Endothelial cell of umbilical vein (primary cell): Measurements from ENCODE around the gene ACTL7A. TPM values are rescaled to one million over a fixed set of nuclear protein-coding genes. Genes with fewer than 3 reads are reported as not detected.

Experiments
- BruUV-seq: library from RNA; stranded (reverse); fragments of 400-500 nt; replicated peaks from 2 replicates; lab custom pipeline; 2021; lab: Mats Ljungman, UMichigan
- CTCF ChIA-PET: fragments of 300-600, 350-600 bp; sonication (Branson Sonifier 250); formaldehyde crosslinking; loops from one replicate; lab custom pipeline; 2021; ENCODE audit warnings: antibody characterized with exemption, inconsistent platforms; lab: Charles Lee
- POLR2A ChIA-PET: fragments of 300-600, 350-600 bp; sonication (Branson Sonifier 250); formaldehyde crosslinking; loops from one replicate; lab custom pipeline; 2021; ENCODE audit warnings: antibody characterized with exemption, inconsistent platforms; lab: Charles Lee
- DNase-seq: peaks from one replicate; pipeline ENCODE4 v3.0.0-alpha.2; 2011; ENCODE audit warnings: low read depth, low spot score
- FAIRE-seq: peaks from 2 replicates; lab custom pipeline; 2011; peaks lifted over from hg19 to GRCh38; lab: Jason Lieb, UNC
- H2AFZ ChIP-seq: 2 replicates; pipeline ENCODE4 v1.6.0; 2012; ENCODE audit warnings: low read depth, low read length, control low read depth, inconsistent platforms
- H3K27ac ChIP-seq: 2 replicates; pipeline ENCODE4 v1.5.1; 2011; ENCODE audit warnings: low read depth, mild to moderate bottlenecking, control low read depth, low read length, moderate library complexity; ENCODE audit not compliant: insufficient read depth
- H3K27me3 ChIP-seq, 2 experiments: 2 replicates each; pipeline versions ENCODE4 v1.6.0 to v1.6.1; 2011; ENCODE audit warnings: low read length in 2 of 2, mixed read lengths in 1 of 2; ENCODE audit not compliant: control insufficient read depth in 2 of 2, insufficient read depth in 2 of 2
- H3K36me3 ChIP-seq, 2 experiments: 2 replicates in 1 of 2; 3 replicates in 1 of 2; pipeline ENCODE4 v1.5.1; 2011; ENCODE audit warnings: low read length in 2 of 2, mild to moderate bottlenecking in 1 of 2, moderate library complexity in 1 of 2; ENCODE audit not compliant: control insufficient read depth in 2 of 2, insufficient read depth in 2 of 2; ENCODE audit errors: extremely low read depth in 1 of 2
- H3K4me1 ChIP-seq: 3 replicates; pipeline ENCODE4 v1.5.1; 2011; ENCODE audit warnings: mild to moderate bottlenecking, low read length; ENCODE audit not compliant: control insufficient read depth, insufficient read depth; ENCODE audit errors: extremely low read depth
- H3K4me2 ChIP-seq: 2 replicates; pipeline ENCODE4 v1.6.1; 2011; ENCODE audit warnings: low read length, control low read depth, mixed read lengths; ENCODE audit not compliant: insufficient read depth
- H3K4me3 ChIP-seq, 3 experiments: fragments of 200-600 bp in 1 of 3; sonication (generic), shearing (Covaris generic) in 1 of 3; replicated peaks in 1 of 3; 2 replicates each; pipeline ENCODE4 v1.5.1; 2011 to 2016; ENCODE audit warnings: control low read depth in 3 of 3, low read length in 3 of 3, mild to moderate bottlenecking in 2 of 3, inconsistent platforms in 1 of 3, low read depth in 1 of 3, moderate library complexity in 1 of 3; ENCODE audit not compliant: insufficient read depth in 1 of 3
- H3K79me2 ChIP-seq: 2 replicates; pipeline ENCODE4 v1.6.0; 2012; ENCODE audit warnings: low read length, inconsistent platforms; ENCODE audit not compliant: control insufficient read depth, insufficient read depth
- H3K9ac ChIP-seq: replicated peaks from 2 replicates; pipeline ENCODE3; 2011; ENCODE audit warnings: low read length, control low read depth; ENCODE audit not compliant: insufficient read depth; ENCODE audit errors: extremely low read depth
- H3K9me1 ChIP-seq: replicated peaks from 3 replicates; pipeline ENCODE4 v1.6.0; 2011; ENCODE audit warnings: mild to moderate bottlenecking, low read length; ENCODE audit not compliant: control insufficient read depth, insufficient read depth; ENCODE audit errors: extremely low read depth
- H3K9me3 ChIP-seq: replicated peaks from 2 replicates; pipeline ENCODE4 v1.5.1; 2012; ENCODE audit warnings: low read length, inconsistent platforms; ENCODE audit not compliant: control insufficient read depth, insufficient read depth
- H4K20me1 ChIP-seq: replicated peaks from 2 replicates; pipeline ENCODE3; 2011; ENCODE audit warnings: mild to moderate bottlenecking, low read length; ENCODE audit not compliant: control insufficient read depth, insufficient read depth; ENCODE audit errors: extremely low read depth
- CTCF ChIP-seq, 2 donors: IDR thresholded peaks; 1 replicate in 1 of 2; 2 replicates in 1 of 2; pipeline ENCODE4 v1.5.1; 2011; ENCODE audit warnings: low read length in 2 of 2, mild to moderate bottlenecking in 2 of 2, moderate library complexity in 2 of 2, control low read depth in 1 of 2, inconsistent platforms in 1 of 2, low read depth in 1 of 2; ENCODE audit not compliant: insufficient read depth in 1 of 2; ENCODE audit errors: extremely low read depth in 1 of 2
- EZH2 ChIP-seq: IDR thresholded peaks from 2 replicates; pipeline ENCODE4 v1.6.1; 2012; ENCODE audit warnings: borderline replicate concordance, low read depth, mild to moderate bottlenecking, moderate library complexity, low read length, inconsistent platforms; ENCODE audit not compliant: severe bottlenecking
- FOS ChIP-seq: IDR thresholded peaks from 2 replicates; pipeline ENCODE4 v1.6.1; 2011; ENCODE audit warnings: mild to moderate bottlenecking, low read length, moderate library complexity, borderline replicate concordance; ENCODE audit not compliant: insufficient read depth
- GATA2 ChIP-seq: IDR thresholded peaks from 2 replicates; pipeline ENCODE4 v1.7.0; 2011; ENCODE audit warnings: low read depth, mild to moderate bottlenecking, moderate library complexity, mixed read lengths, low read length; ENCODE audit not compliant: insufficient read length, insufficient read depth
- JUN ChIP-seq: IDR thresholded peaks from 2 replicates; pipeline ENCODE4 v1.6.1; 2011; ENCODE audit warnings: borderline replicate concordance, low read depth; ENCODE audit not compliant: insufficient read length, insufficient read depth
- MAX ChIP-seq: IDR thresholded peaks from 2 replicates; pipeline ENCODE4 v1.6.1; 2011; ENCODE audit not compliant: insufficient read depth, insufficient read length
- MYC ChIP-seq: IDR thresholded peaks from one replicate; pipeline ENCODE4 v1.6.1; 2011; ENCODE audit warnings: mild to moderate bottlenecking, low read depth, low read length
- POLR2A ChIP-seq: IDR thresholded peaks from 2 replicates; pipeline ENCODE4 v1.6.1; 2012; ENCODE audit warnings: low read depth, mild to moderate bottlenecking, control low read depth, low read length
- POLR2AphosphoS5 ChIP-seq: IDR thresholded peaks from 2 replicates; pipeline ENCODE4 v1.6.1; 2012; ENCODE audit warnings: low read depth, mild to moderate bottlenecking, control low read depth, low read length, moderate library complexity; ENCODE audit not compliant: insufficient read depth
- dilution Hi-C: fragments of 300-500 bp; cut with MboI; formaldehyde crosslinking; loops from one replicate; pipeline ENCODE4 v1.15.0; 2019; ENCODE audit warnings: low sequenced_read_pairs; ENCODE audit not compliant: extremely low pct_ligation_motif_present
- intact Hi-C: fragments of 100-400 bp; cut with micrococcal nuclease; formaldehyde crosslinking; loops from one replicate; pipeline ENCODE4 v1.10.0; 2022
- polyA plus RNA-seq, 4 experiments: library from polyadenylated mRNA; depleted of rRNA in 3 of 4; stranded (reverse) in 3 of 4; unstranded in 1 of 4; fragments of >200 nt; gene quantifications; 2 replicates each; pipeline versions ENCODE4 v1.2.1 to v1.2.3, GENCODE V29; 2011 to 2012; ENCODE audit warnings: missing spikeins in 1 of 4
- total RNA-seq: library from RNA; stranded (reverse); gene quantifications from 2 replicates; pipeline ENCODE4 v1.2.3, GENCODE V29; 2021

Gene ACTL7A
- total and polyA plus RNA-seq, 2 donors (not counting 3 experiments of a cell fraction or from before 2014, with no cell fraction given): not detected

- Histone ChIP-seq H3K79me2 (no peaks in the 10 kb centered on the region), H3K27me3 (peaks cover 0 to 2% of the 10 kb centered on the region in 2 experiments), H3K9ac (no peak overlapping the region), H3K4me1 (no peaks in the 10 kb centered on the region), H3K4me2 (no peak overlapping the region), H3K27ac (no peak overlapping the region), H3K4me3 (no peak overlapping the region), H2AFZ (no peak overlapping the region), H4K20me1 (no peaks in the 10 kb centered on the region), H3K36me3 (no peaks in the 10 kb centered on the region), H3K9me1 (no peaks in the 10 kb centered on the region), H3K9me3 (no peaks in the 10 kb centered on the region)
- ChIA-PET POLR2A (no interaction called here), CTCF (no interaction called here)
- BruUV-seq: no TSS peak
- DNase-seq (no peak), FAIRE-seq (no peak)
- intact Hi-C loops: no loop called here
- TF ChIP-seq MAX (no peak), POLR2A (no peak), MYC (no peak), GATA2 (no peak), CTCF (IDR thresholded peaks at IDR 0.05; ENCODE audit: extremely low read depth in 1 of 2, insufficient read depth in 1 of 2, low read depth in 1 of 2, low read length in 2 of 2) (no peak), FOS (no peak), EZH2 (no peak), POLR2AphosphoS5 (no peak), JUN (no peak)
- dilution Hi-C loops: no loop called here
Measured at GRCh38 chr9:108855529-108855886, 6.6 kb upstream of the ACTL7A start.
